Activated gamma-delta T cell (primary cell): ENCODE data around the gene PPP3CA.

Experiments used
- DNase-seq: peaks from one replicate; lab custom pipeline; 2025; lab: John Stamatoyannopoulos, UW

The PPP3CA gene

GRCh38 chr4:101175896-101176676, 171.2 kb downstream of the PPP3CA start:
- no peak for DNase-seq

- no peak for DNase-seq
These were observed 172.5 kb downstream of the PPP3CA start for GRCh38 chr4:101174679-101175345.

- DNase-seq = no peak
These were observed 175.0 kb downstream of the PPP3CA start for GRCh38 chr4:101172369-101172768.

- DNase-seq = no peak
These were observed 175.6 kb downstream of the PPP3CA start for GRCh38 chr4:101171747-101172146.

GRCh38 chr4:101169044-101170014, 178.0 kb downstream of the PPP3CA start:
- no peak for DNase-seq

GRCh38 chr4:101163936-101164335, 183.4 kb downstream of the PPP3CA start:
- DNase-seq = no peak

GRCh38 chr4:101162990-101163380, 184.3 kb downstream of the PPP3CA start:
- no peak for DNase-seq

GRCh38 chr4:101160792-101161592, 186.3 kb downstream of the PPP3CA start:
- no peak for DNase-seq

- no peak for DNase-seq
These were observed 188.8 kb downstream of the PPP3CA start for GRCh38 chr4:101158507-101158906.

GRCh38 chr4:101158134-101158482, 189.2 kb downstream of the PPP3CA start:
- no peak for DNase-seq

- no peak for DNase-seq
These were observed 189.8 kb downstream of the PPP3CA start for GRCh38 chr4:101157415-101158133.

GRCh38 chr4:101156619-101157310, 190.6 kb downstream of the PPP3CA start:
- no peak for DNase-seq

- DNase-seq = no peak
These were observed 191.4 kb downstream of the PPP3CA start for GRCh38 chr4:101155945-101156344.

- no peak for DNase-seq
These were observed 192.0 kb downstream of the PPP3CA start for GRCh38 chr4:101155368-101155767.

- DNase-seq = no peak
These were observed 193.7 kb downstream of the PPP3CA start for GRCh38 chr4:101153653-101154052.

- DNase-seq = no peak
These were observed 194.8 kb downstream of the PPP3CA start for GRCh38 chr4:101152521-101152920.

GRCh38 chr4:101148551-101148950, 198.8 kb downstream of the PPP3CA start:
- DNase-seq = no peak

GRCh38 chr4:101147283-101147682, 200.0 kb downstream of the PPP3CA start:
- no peak for DNase-seq

- DNase-seq = no peak
These were observed 202.3 kb downstream of the PPP3CA start for GRCh38 chr4:101145021-101145420.

GRCh38 chr4:101142259-101142658, 205.1 kb downstream of the PPP3CA start:
- DNase-seq = no peak
